Islet of Langerhans (tissue), 1 donor: Measurements from ENCODE around the gene ARHGAP24.
A peak's percentile ranks its signal among the peaks of the same experiment; 100 is the strongest.
"Not testable (repeated sequence)": the region's sequence is repeated elsewhere in the genome, so short reads cannot be mapped to it uniquely, and the experiment has no call there.

Experiments used
- FAIRE-seq: peaks from one replicate; lab custom pipeline; 2011; peaks lifted over from hg19 to GRCh38; lab: Jason Lieb, UNC

ARHGAP24 gene

DNA sequence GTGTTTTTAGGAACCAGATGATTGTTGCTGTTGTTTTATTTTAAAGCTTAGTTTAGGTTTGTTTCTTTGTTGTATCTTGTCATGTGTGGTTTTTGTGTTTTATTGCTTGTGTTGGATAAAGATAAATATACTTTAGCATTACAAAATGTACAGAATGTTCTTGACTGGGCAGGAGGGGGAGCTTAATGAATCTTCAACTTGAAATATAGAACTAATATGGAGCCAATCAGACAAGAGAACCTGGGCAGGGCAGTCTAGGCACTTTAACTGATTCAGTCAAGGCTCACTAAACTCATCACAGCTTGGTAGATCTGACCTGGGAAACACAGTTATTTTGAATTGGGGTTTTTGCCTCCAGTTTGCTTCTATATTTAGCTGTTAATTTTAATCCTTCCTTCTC, 304.2 kb downstream of the ARHGAP24 start:
- no peak for FAIRE-seq

DNA sequence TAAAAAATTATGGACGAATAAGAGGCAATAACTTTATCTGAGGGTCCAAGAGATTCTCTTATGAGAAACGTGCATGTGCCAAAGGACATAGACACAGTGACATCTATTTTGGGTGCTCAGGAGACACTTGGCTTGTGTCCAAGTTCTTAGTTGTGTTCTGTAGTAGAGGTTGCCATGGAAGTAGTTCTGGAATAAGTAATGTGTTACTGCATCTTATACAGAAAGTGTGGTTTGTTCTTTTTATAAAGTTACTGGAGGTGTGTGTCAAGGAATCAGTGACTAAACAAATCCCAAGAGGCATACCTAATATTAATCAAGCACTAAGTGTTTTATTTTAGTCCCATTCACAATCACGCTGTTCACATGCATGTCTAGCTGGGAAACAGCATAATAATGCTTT, 305.7 kb downstream of the ARHGAP24 start:
- peak; percentile 70 for FAIRE-seq

DNA sequence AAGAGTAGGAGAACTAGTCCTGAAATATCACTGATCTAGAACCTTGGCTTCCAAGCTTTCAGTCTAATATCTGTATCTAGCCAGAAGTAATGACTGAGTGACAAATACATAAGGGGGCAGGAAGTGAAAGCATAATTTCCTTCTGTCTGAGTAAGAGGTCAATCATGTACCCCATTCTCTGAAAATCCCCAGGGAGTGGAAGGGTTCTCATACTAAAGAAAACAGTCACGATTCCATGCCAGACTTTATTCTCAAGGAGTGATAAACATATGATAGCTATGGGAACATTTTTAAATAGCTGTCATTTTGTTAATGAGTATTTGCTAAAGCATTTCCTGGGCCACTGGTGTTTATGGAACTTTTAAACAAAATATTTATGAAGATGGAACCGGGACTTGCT, 308.5 kb downstream of the ARHGAP24 start:
- FAIRE-seq, result peak; percentile 24

DNA sequence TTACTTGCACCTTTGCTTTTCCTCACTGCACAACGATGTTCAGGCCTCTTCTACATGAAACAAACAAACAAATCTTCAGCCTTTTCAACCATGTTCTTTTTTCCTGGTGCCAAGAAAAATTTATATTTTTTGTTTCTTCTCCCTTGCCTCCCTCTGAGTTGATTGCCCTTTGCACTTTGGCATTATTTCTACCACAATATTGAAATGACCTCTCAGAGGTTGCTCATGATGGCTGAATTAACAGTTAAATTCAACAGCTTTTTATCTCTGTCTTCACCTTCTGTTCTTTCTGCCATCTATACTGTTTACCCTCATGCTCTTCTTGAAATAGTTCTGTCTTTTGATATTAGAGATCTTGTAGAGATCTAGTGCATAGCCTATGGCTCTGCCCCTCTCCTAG, 308.9 kb downstream of the ARHGAP24 start:
- FAIRE-seq, result no peak

DNA sequence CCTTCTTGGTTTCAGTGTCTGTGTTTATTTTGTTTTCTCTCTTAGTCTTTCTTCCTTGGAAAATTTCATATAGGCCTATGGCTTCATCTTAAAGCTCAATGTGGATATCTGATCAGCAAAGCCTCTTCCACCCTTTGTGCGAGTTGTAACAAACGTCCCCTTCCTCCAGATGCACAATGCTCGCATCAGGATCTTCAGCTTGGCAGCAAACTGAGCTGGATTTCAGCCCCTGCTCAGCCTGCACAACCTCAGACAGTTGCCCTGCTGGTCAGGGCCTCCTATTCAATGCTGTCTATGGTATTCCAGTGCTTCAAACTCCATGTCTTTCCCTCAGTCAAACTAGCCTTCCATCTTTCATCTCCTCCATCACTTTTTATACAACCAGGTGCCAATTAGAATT, 309.4 kb downstream of the ARHGAP24 start:
- FAIRE-seq, result no peak

DNA sequence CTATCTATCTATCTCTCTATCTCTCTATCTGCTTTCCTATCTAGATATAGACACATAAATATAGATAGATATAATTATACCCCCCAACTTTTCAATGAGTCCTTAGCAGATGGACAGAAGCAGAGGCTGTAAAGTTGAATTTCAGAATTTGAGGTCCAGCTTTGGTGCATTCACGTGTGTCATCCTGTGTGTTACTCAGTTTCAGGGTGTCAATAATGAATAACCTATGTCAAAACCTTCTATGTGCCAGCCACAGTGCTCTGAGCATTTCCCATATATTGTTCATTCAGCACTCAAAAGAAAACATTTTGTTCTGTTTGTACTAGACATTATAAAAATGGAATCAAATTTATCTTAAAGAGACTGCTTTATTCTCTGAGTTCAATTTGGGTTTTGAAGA, 310.0 kb downstream of the ARHGAP24 start:
- FAIRE-seq, result no peak

DNA sequence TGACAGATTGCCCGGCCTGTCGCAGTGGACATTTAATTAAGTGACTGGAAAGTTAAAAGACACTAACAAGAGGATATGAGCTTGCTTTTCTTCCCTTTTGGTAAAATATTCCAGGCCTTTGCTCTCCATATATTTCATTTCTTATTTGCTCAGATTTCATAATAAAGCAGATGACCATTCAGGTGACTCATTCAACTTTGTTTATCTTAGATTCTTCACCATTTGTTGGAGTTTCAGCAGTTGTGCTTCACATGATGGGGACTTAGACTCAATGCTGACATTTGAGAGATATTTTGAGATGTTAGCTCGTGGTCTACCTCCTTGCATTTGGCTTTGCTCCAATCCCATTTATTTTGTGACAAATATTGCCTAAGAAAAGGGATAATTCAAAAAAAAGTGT, 312.2 kb downstream of the ARHGAP24 start:
- peak; percentile 92 for FAIRE-seq

DNA sequence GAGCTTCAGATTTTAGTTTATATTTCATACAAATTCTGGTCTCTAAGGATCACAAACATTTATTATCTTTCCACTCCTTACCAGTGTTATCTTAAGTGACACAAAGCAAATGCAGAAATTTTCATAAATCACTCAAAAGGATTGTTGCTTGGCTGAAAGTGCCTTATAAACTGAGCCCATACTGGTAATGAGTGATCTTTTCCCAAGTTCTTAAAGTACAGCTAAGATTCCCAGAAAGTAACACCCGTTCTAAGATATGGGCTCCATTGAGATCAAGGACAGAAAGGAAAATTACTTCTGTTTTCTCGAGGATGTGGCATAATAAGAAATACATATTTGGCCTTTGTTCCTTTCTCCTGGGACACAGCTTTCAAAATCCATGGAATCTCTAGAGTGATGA, 313.7 kb downstream of the ARHGAP24 start:
- no peak for FAIRE-seq

DNA sequence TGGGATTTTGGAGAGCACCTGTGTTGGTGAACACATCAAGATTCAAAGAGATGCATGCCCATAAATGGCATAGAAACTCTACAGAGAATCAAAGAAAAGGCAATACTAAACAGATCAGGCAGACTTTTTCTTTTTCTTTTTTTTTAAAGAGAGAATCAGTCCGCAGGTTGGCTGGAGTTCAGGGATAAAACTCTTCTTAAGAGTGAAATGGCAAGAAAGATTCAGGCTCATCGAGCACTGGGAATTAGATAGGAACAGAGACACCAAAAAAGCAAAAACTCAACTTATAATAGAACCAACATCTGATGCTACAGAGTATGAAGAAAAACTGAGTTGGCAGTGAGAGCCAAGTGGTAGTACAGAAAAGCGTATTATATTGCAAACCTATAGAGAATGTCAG, 314.3 kb downstream of the ARHGAP24 start:
- FAIRE-seq, result no peak

DNA sequence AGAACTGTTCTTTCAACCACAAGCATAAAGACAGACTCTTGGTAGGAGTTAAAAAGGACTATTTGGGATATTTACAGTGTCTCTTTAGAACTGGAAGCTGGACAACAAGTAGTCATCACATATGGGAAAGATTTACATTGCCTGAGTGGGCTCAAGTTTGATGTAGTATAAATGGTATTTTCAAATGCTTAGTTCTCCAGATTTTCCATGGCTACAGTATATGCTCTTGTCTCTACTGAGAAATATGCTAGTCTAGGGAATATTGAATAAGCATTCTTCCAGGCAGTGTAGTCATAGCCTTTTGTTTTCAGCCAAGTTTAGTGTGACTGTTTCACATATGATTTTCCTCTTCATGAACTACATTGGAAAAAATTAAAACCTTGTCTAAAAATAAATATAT, 315.6 kb downstream of the ARHGAP24 start:
- FAIRE-seq, result no peak

DNA sequence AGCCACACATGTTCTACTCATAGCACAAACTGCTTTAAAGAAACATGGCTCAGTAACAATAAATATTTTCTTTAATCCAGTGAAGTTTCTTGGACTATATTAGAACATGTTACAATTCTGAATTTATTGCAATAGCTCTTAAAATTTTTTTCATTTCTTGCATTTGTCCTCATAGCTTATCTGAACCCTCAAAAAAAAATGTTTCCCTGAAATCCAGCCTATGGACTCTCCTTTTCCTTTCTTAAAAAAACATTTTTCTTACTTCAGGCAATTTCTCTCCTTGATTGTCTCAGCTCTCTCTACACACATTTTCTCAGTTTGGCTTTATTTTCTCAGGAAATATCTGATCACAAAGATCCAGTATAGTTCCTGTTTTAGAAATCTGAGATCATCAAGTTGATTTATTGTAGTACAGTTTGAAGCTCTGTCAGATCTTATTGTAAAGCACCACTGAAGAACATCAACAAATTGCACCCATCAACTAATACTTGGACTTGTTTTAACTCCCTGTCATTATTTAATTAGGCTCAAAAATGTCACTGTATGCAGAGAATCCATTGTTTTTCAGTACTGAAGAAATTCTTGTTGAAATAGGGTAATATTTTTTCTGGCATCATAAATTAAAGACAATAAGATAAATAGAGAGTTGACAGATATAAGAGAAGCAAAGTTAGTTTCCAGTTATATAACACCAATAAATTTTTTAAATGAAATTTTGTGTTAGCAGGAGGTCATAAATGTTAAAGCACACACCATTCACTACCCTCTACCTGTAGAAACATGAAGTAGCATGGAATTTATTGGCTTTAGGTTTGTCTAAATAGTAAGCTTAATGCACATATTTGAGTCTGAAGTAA, 317.7 kb downstream of the ARHGAP24 start:
- no peak for FAIRE-seq

DNA sequence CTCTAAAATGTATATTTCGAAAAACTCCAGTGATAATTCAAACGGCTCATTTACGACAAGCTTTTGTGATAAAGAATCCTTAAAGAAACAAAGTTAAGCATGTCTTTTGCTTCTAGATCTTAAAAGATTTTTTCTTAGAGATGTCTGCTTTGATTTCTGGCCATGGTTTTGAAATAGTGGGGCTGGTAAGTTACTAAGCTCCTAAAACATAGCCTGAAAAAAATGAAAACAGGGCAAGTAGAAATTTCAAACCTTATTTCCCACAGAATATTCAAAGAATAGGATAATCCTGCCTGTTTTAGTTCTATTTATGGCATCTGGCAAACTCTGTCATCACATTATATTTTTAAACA, 318.3 kb downstream of the ARHGAP24 start:
- FAIRE-seq, result no peak

DNA sequence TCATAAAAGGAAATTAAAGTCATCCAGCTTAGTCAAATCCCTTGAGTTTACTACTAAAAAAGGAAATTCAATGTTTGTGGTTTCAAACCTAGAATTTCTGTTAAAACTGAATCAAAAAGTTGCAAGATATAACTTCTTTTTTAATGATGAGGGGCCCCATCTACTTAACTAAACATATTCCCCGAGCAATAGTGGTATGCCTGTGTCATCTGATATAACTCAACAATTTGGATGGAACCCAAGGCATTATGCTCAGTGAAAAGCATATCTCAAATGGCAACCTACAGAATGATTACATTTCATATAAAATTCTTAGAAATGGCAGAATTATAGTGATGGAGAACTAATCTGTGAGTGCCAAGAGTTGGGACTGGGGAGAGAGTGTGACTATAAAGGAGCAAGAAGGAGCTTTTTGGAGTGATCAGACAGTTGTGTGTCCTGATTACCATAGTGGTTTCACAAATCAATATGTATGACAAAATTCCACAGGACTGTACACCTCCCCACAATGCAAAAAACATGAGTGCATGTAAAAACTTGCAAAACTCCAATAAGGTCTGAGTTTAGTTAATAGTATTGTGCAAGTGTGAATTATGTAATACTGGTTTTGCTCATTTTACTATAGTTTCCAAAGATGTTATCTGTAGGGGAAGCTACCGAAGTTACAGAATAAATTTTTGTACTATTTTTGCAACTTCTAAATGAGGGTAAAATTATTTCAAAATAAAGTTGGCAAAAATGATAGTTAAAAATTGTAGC, 323.2 kb downstream of the ARHGAP24 start:
- no peak for FAIRE-seq

DNA sequence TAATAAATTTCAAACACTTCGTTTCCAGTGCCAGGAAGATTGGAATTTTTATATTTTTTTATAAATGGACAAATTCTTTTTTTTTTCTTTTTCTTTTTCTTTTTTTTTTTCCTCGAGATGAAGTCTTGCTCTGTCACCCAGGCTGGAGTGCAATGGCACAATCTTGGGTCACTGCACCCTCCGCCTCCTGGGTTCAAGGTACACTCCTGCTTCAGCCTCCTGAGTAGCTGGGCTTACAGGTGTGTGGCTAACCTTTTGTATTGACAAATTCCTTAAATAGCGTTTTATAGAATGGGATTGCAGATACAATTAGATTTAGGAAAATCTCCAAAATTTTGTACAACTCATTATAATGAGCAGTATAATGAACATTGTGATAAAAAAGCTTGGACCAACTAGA, 328.9 kb downstream of the ARHGAP24 start:
- no peak for FAIRE-seq

DNA sequence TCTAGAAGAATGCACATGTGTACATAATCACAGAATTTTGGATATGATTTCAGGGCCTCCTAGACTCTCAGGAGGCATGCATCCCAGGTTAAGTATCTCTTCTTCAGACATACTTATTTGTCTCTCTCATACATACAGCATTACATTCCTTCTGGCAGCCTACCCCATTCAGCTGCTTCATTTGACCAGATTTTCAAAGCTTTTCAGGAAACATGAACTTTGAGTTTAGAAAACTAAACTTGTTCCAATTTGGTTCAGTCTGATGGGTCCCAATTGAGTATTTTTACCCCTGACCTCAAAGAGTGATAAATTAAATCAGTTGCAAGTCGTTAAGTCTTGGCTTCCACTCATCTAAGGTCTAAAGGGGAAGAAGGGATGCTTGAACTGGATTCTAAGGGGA, 330.9 kb downstream of the ARHGAP24 start:
- no peak for FAIRE-seq

DNA sequence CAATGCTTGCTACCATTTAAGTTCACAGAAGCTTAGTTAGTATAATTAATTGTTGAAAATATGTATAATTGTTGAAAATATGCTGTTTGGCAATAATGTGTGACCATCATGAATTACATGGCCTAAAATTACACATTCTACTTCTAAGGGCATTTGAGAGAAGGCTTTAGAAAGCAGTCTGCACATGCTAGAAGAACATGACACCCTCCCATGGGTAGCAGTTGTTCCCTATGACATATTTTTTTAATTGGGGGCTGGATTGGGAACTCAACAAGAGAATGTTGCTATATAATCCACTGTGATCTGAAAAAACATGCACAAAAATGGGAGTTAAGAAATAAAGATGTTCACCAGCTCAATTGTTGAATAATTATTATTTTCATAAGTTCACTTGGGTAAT, 331.4 kb downstream of the ARHGAP24 start:
- FAIRE-seq, result no peak

DNA sequence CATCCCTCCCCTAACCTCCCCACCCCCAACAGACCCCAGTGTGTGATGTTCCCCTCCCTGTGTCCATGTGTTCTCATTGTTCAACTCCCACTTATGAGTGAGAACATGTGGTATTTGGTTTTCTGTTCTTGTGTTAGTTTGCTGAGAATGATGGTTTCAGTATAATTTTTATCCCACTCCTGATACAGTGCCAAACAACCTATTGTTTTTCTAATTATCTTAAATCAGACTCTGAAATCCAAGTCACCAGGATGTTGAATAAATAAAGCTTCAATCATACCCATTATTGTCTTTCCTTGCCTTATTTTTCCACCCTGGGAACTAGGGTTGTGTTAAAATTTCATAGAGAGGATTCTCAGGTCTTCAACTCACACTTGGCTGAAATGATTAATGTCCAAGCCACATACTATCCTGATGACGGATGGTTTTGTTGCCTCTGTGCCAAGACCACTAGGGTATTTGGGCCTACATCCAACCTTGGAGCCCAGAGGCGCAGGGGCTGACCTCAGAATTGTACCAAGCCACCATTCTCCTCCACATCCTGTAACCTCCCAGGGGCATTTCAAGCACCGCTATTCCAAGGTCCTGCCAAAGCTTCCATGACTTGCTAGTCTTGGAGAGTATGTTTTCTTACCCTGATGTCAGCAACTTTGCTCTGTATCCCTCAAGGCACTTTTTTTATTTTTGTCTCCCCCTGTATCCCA, 332.4 kb downstream of the ARHGAP24 start:
- no peak for FAIRE-seq

DNA sequence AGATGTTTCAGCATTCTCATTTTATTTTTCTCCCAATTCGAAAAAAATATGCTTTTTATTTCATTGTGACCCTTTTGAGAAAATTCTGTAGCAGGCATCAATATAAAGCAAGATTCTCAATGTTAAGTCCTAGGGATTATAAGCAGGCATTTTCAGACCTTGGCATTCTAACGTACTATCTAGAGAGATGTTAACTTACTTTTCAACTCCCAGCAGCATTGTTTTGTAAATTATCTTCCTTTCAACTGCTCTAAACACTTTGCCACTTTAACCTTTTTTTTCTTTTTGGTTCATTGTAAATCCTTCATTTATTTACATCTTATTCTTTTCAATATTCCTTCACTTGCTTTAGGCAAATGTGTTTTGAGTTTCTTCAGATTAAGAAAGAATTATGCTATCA, 333.2 kb downstream of the ARHGAP24 start:
- no peak for FAIRE-seq

DNA sequence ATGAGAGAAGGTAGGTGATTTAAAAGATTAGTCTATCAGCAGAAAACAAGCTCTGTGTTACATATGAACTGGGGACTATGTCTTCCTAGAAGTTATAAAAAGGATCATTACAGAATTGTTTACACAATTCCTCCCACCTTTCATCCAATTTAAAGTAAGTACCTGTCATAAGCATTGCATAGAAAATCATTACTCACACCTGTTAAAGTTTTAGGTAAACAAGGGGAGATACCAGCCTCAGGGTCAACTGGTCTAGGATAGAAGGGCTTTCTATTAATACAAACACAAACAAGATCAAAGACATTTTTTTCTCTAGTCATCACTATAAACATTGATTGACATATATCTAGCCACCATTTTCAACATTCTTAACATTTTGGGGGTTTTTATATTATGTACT, 333.9 kb downstream of the ARHGAP24 start:
- FAIRE-seq, result no peak

DNA sequence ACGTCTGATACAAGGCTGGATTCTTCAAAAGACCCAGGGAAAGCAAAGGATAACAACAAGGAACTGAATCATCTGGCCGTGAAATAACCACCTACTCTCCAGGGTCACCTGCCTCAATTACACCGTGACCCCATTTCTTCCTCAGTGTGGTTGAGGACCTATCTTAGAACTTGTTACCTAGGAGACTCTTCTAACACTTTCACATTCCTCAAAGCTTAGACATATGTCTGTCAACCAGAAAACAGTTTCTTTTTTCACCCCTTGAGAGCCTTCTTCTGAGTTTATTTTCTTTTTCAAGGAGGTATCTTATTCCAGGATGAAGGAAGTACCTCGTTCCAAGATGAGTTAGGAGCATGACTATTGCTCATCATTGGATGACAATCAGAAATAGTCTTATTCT, 337.8 kb downstream of the ARHGAP24 start:
- FAIRE-seq, result no peak

DNA sequence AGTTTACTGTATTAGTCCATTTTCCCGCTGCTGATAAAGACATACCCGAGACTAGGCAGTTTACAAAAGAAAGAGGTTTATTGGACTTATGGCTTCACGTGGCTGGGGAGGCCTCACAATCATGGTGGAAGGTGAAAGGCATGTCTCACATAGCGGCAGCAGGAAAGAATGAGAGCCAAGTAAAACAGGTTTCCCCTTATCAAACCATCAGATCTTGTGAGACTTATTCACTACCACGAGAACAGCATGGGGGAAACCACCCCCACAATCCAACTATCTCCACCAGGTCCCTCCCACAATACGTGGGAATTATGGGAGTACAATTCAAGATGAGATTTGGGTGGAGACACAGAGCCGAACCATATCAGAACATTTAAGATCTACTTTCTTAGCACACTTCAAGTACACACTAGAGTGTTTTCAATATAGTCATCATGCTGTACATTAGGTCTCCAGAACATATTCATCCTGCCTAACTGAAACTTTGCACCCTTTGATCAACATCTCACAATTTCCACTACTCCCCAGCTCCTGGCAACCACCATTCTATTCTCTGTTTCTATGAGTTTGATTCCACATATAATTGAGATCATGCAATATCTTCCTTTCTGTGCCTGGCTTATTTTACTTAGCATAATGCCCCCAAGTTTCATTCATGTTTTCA, 341.0 kb downstream of the ARHGAP24 start:
- FAIRE-seq, result no peak

DNA sequence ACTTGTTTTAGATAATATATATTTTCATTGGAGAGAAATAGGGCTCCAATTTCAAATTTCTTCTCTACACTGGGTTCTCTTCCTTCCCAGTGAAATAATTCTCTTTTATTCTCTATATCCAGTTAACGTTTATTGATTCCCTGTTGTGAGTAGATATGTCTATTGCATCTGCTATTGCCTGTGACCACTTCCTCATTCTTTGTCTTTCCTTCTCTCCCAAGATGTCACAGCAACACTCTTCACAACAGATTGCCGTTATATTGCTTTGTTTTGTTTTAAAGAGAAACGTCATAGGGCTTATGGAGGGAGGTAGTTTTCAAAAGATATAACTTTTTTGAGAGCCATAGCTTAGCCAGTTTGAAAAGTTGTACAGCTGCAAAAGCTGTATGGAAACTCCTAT, 343.8 kb downstream of the ARHGAP24 start:
- FAIRE-seq, result no peak

DNA sequence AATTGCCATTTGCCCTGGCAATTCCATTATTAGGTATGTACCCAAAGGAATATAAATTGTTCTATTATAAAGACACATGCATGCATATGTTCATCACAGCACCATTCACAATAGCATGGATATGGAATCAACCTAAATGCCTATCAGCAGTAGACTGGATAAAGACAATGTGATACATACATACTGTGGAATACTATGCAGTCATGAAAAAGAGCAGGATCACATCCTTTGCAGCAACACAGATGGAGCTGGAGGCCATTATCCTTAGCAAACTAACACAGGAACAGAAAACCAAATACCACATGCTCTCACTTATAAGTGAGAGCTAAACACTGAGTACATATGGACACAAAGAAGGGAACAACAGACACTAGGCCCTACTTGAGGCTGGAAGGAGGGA, 345.2 kb downstream of the ARHGAP24 start:
- FAIRE-seq, result not testable (repeated sequence)
